HPDE6-E6E7 (cell line): ENCODE results near the gene KRT4.
"Not testable (repeated sequence)": the region's sequence is repeated elsewhere in the genome, so short reads cannot be mapped to it uniquely, and the experiment has no call there.

Experiments used
- DNase-seq: peaks from one replicate; pipeline ENCODE4 v3.0.0; 2011; ENCODE audit warnings: missing footprints; ENCODE audit errors: extremely low spot score

KRT4 gene

GRCh38 chr12:52807544-52808470, 6.1 kb downstream of the KRT4 start:
- DNase-seq = no peak

- DNase-seq = no peak
Measured at GRCh38 chr12:52806821-52807543, 6.9 kb downstream of the KRT4 start.

- DNase-seq = no peak
Measured at GRCh38 chr12:52806169-52806811, 7.6 kb downstream of the KRT4 start.

- DNase-seq = no peak
Measured at GRCh38 chr12:52805739-52806138, 8.2 kb downstream of the KRT4 start.

- DNase-seq = no peak
Measured at GRCh38 chr12:52805000-52805399, 8.9 kb downstream of the KRT4 start.

- DNase-seq = no peak
Measured at GRCh38 chr12:52802442-52802841, 11.5 kb downstream of the KRT4 start.

- DNase-seq = no peak
Measured at GRCh38 chr12:52801773-52802172, 12.1 kb downstream of the KRT4 start.

GRCh38 chr12:52800259-52800917, 13.5 kb downstream of the KRT4 start:
- no peak for DNase-seq

GRCh38 chr12:52799505-52800211, 14.3 kb downstream of the KRT4 start:
- no peak for DNase-seq

- peak; percentile 71 for DNase-seq
Measured at GRCh38 chr12:52798671-52799504, 15.0 kb downstream of the KRT4 start.

GRCh38 chr12:52798003-52798670, 15.8 kb downstream of the KRT4 start:
- peak; percentile 25 for DNase-seq

- no peak for DNase-seq
Measured at GRCh38 chr12:52797529-52797894, 16.4 kb downstream of the KRT4 start.

GRCh38 chr12:52796839-52797528, 16.9 kb downstream of the KRT4 start:
- no peak for DNase-seq

GRCh38 chr12:52796429-52796794, 17.5 kb downstream of the KRT4 start:
- no peak for DNase-seq

GRCh38 chr12:52795694-52796428, 18.1 kb downstream of the KRT4 start, which contains the start of gene KRT3:
Gene KRT3 (minus strand): TSS chr12:52796117. CDS start chr12:52796042, 75 bp downstream.
- no peak for DNase-seq

- DNase-seq = not testable (repeated sequence)
Measured at GRCh38 chr12:52795332-52795674, 18.6 kb downstream of the KRT4 start.

GRCh38 chr12:52794479-52795331, 19.2 kb downstream of the KRT4 start:
- DNase-seq = no peak
